K562 (cell line): Measurements from ENCODE around the gene AFF3. TPM values are rescaled to one million over a fixed set of nuclear protein-coding genes. Genes with fewer than 3 reads are reported as not detected.

Experiments
- CUX1 ChIP-seq: fragments of 200-800 bp; sonication (Bioruptor generic); IDR thresholded peaks from 2 replicates; pipeline ENCODE4 v1.6.1; 2016; ENCODE audit warnings: missing genetic modification characterization, missing compliant biosample characterization
- DACH1 ChIP-seq: fragments of 450-650 bp; IDR thresholded peaks from 2 replicates; pipeline ENCODE4 v1.6.1; 2018; ENCODE audit not compliant: partially characterized antibody
- ELF1 ChIP-seq: fragments of 200-800 bp; sonication (Bioruptor generic); IDR thresholded peaks from 2 replicates; pipeline ENCODE4 v1.6.1; 2016; ENCODE audit warnings: missing genetic modification characterization, missing compliant biosample characterization
- FOSL1 ChIP-seq: fragments of 200-800 bp; sonication (Bioruptor generic); conservative IDR thresholded peaks from 2 replicates; pipeline ENCODE4 v1.6.1; 2016; ENCODE audit warnings: missing genetic modification characterization, missing compliant biosample characterization
- FOXA3 ChIP-seq, 2 experiments: fragments of 450-650 bp in 1 of 2; sonication (generic) in 1 of 2; formaldehyde crosslinking; IDR thresholded peaks in 1 of 2; conservative IDR thresholded peaks in 1 of 2; 2 replicates each; pipeline versions ENCODE4 v1.4.0 to v1.8.0; 2020 to 2022; ENCODE audit warnings: mild to moderate bottlenecking in 2 of 2, missing genetic modification reagents in 1 of 2
- GABPB1 ChIP-seq: sonication (generic); formaldehyde crosslinking; IDR thresholded peaks from 2 replicates; pipeline ENCODE4 v1.8.0; 2022; ENCODE audit warnings: mild to moderate bottlenecking, missing genetic modification reagents
- GTF2F1 ChIP-seq: IDR thresholded peaks from 2 replicates; pipeline ENCODE4 v1.6.1; 2011; ENCODE audit warnings: low read depth, low read length, improper control_type of control experiment
- HLTF ChIP-seq: fragments of 450-650 bp; IDR thresholded peaks from 2 replicates; pipeline ENCODE4 v1.6.1; 2016
- KAT2B ChIP-seq: IDR thresholded peaks from one replicate; pipeline ENCODE4 v1.6.1; 2012; ENCODE audit warnings: low read depth, mild to moderate bottlenecking, control low read depth, inconsistent platforms, low read length, moderate library complexity
- KDM5B ChIP-seq: fragments of 200-600 bp; sonication (generic); IDR thresholded peaks from 2 replicates; pipeline ENCODE4 v1.6.1; 2012; ENCODE audit warnings: low read depth, mild to moderate bottlenecking, moderate library complexity, low read length, control low read depth, inconsistent platforms; ENCODE audit not compliant: insufficient replicate concordance
- MYBL2 ChIP-seq, 2 experiments: fragments of 450-650 bp in 1 of 2; sonication (generic) in 1 of 2; formaldehyde crosslinking in 1 of 2; IDR thresholded peaks; 2 replicates each; pipeline versions ENCODE4 v1.6.1 to v1.8.1; 2017 to 2022; ENCODE audit warnings: borderline replicate concordance in 1 of 2, inconsistent platforms in 1 of 2, low read depth in 1 of 2, mild to moderate bottlenecking in 1 of 2, missing genetic modification reagents in 1 of 2, moderate library complexity in 1 of 2
- NCOR1 ChIP-seq: fragments of 450-650 bp; IDR thresholded peaks from 2 replicates; pipeline ENCODE4 v1.6.1; 2016; ENCODE audit warnings: mild to moderate bottlenecking, moderate library complexity
- PCBP2 ChIP-seq: fragments of 200-400 bp; formaldehyde crosslinking; IDR thresholded peaks from 2 replicates; pipeline ENCODE4 v1.6.1; 2018; ENCODE audit warnings: low read length, low read depth, mild to moderate bottlenecking, moderate library complexity; ENCODE audit not compliant: poor library complexity, severe bottlenecking
- PHTF2 ChIP-seq: fragments of 250-450 bp; sonication (Bioruptor Pico); IDR thresholded peaks from 2 replicates; pipeline ENCODE4 v1.5.0; 2021; ENCODE audit warnings: mild to moderate bottlenecking
- RAD51 ChIP-seq: fragments of 450-650 bp; IDR thresholded peaks from 2 replicates; pipeline ENCODE4 v1.7.1; 2016; ENCODE audit warnings: low read depth, mild to moderate bottlenecking, borderline replicate concordance
- SRF ChIP-seq, 2 experiments: fragments of 250-450, 450-650 bp in 1 of 2; sonication (Bioruptor Pico) in 1 of 2; sonication (generic) in 1 of 2; formaldehyde crosslinking; IDR thresholded peaks; 2 replicates each; pipeline versions ENCODE4 v1.5.0 to v1.5.1; 2020 to 2022; ENCODE audit warnings: mild to moderate bottlenecking in 1 of 2, missing genetic modification reagents in 1 of 2
- TAF9B ChIP-seq: fragments of 450-650 bp; IDR thresholded peaks from 2 replicates; pipeline ENCODE4 v1.6.1; 2018; ENCODE audit warnings: mild to moderate bottlenecking; ENCODE audit not compliant: partially characterized antibody
- TCF3 ChIP-seq: sonication (generic); formaldehyde crosslinking; IDR thresholded peaks from 2 replicates; pipeline ENCODE4 v1.4.0; 2020; ENCODE audit warnings: mild to moderate bottlenecking, missing genetic modification reagents
- TSC22D4 ChIP-seq: fragments of 450-650 bp; IDR thresholded peaks from 2 replicates; pipeline ENCODE4 v1.6.1; 2016; ENCODE audit warnings: missing genetic modification characterization, missing biosample characterization, control low read depth
- ZKSCAN1 ChIP-seq: fragments of 150-350 bp; IDR thresholded peaks from 2 replicates; pipeline ENCODE4 v1.6.1; 2016; ENCODE audit warnings: low read depth, low read length
- ZNF133 ChIP-seq: fragments of 250-450 bp; sonication (Bioruptor Pico); IDR thresholded peaks from 2 replicates; pipeline ENCODE4 v1.4.0; 2020; ENCODE audit warnings: mild to moderate bottlenecking
- ZNF134 ChIP-seq: fragments of 250-450 bp; sonication (Bioruptor Pico); conservative IDR thresholded peaks from 2 replicates; pipeline ENCODE4 v1.4.0; 2020
- ZNF24 ChIP-seq: fragments of 450-650 bp; IDR thresholded peaks from 2 replicates; pipeline ENCODE4 v1.6.1; 2016
- polyA plus RNA-seq, 8 experiments: library from polyadenylated mRNA; depleted of rRNA in 4 of 8; stranded (reverse) in 5 of 8; unstranded in 3 of 8; fragments of >200 nt; fragmentation: Nextera tagmentation in 2 of 8; fragmentation: Illumina TruSeq in 1 of 8; extraction: Ambion mirVana in 2 of 8; extraction: Trizol in 1 of 8; gene quantifications; 2 replicates each; pipeline versions ENCODE4 v1.2.1 to v1.2.3, GENCODE V29; 2011 to 2014; ENCODE audit warnings: inconsistent platforms in 1 of 8, missing spikeins in 1 of 8
- total RNA-seq, 7 experiments: library from RNA; depleted of rRNA in 6 of 7; stranded (reverse); fragments of >200 nt in 6 of 7; fragmentation: Illumina TruSeq in 2 of 7; extraction: Trizol in 2 of 7; gene quantifications; 2 replicates each; pipeline versions ENCODE4 v1.2.1 to v1.2.3, GENCODE V29; 2011 to 2021; ENCODE audit warnings: low replicate concordance in 1 of 7
- TF ChIP-seq, protein P1 (sequence below), 2 experiments: fragments of 450-650 bp; IDR thresholded peaks; 2 replicates each; pipeline ENCODE4 v1.6.1; 2016

Gene AFF3
- total and polyA plus RNA-seq, 9 of the 15 experiments (the other 6 are each of a cell fraction or from before 2014, with no cell fraction given): 0.02 to 0.11 TPM; not detected in 7

DNA sequence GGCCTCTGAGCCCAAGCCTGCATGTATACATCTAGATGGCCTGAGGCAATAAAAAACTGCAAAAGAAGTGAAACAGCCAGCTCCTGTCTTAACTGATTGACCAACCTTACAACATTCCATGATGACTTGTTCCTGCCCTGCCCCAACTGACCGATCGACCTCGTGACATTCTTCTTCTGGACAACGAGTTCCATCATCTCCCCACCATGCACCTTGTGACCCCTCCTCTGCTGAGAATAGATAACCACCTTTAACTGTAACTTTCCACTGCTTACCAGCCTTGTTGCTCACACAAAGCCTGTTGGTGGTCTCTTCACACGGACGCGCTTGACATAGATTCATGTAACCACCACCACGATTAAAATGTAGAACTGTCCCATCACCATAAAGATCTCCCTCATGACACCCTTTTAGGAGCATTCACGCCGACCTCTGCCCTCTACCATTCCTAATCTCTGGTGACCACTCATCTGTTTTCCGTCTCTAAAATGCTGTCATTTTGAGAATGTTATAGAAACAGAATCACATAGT, 532.5 kb downstream of the AFF3 start (continued):
- TF ChIP-seq PHTF2 (CRISPR knock-in tag) (no peak), FOXA3 (CRISPR knock-in tag; conservative IDR thresholded peaks at IDR 0.05 in 1 of 2, IDR thresholded peaks at IDR 0.05 in 1 of 2) (peak in 1 of 2 experiments; percentile 38; a peak in 1 of 4 replicates), SRF (CRISPR knock-in tag; IDR thresholded peaks at IDR 0.05) (no peak), HLTF (0 out of 2 replicates have a peak, but pooled peaks have one; percentile 18), ZNF133 (CRISPR knock-in tag) (no peak), GABPB1 (CRISPR knock-in tag) (peak; percentile 39; the same call in 1 of the 2 replicates), DACH1 (no peak), CUX1 (CRISPR knock-in tag) (no peak; the same call in 1 of the 2 replicates), KAT2B (no peak), MYBL2 (IDR thresholded peaks at IDR 0.05; ENCODE audit: low read depth) (no peak), MYBL2 (CRISPR knock-in tag; IDR thresholded peaks at IDR 0.05; ENCODE audit: borderline replicate concordance) (no peak), TAF9B (no peak), PCBP2 (no peak), ZNF24 (no peak), ZNF134 (CRISPR knock-in tag) (0 out of 2 replicates have a peak, but pooled peaks have one; percentile 47), ELF1 (tag) (0 out of 2 replicates have a peak, but pooled peaks have one; percentile 10), TCF3 (peak; percentile 93), TSC22D4 (tag) (no peak), KDM5B (no peak), FOSL1 (tag) (peak; percentile 85), RAD51 (0 out of 2 replicates have a peak, but pooled peaks have one; percentile 58), GTF2F1 (no peak), ZKSCAN1 (no peak), NCOR1 (peak; percentile 88)
- TF ChIP-seq, protein P1, sequence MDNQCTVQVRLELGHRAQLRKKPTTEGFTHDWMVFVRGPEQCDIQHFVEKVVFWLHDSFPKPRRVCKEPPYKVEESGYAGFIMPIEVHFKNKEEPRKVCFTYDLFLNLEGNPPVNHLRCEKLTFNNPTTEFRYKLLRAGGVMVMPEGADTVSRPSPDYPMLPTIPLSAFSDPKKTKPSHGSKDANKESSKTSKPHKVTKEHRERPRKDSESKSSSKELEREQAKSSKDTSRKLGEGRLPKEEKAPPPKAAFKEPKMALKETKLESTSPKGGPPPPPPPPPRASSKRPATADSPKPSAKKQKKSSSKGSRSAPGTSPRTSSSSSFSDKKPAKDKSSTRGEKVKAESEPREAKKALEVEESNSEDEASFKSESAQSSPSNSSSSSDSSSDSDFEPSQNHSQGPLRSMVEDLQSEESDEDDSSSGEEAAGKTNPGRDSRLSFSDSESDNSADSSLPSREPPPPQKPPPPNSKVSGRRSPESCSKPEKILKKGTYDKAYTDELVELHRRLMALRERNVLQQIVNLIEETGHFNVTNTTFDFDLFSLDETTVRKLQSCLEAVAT (IDR thresholded peaks at IDR 0.05): peak; percentile 35 to 54; a peak in 1 of 4 replicates
